HG03342 (cell line): ENCODE results near the gene ZNF70.
A peak's percentile ranks its signal among the peaks of the same experiment; 100 is the strongest.

Experiments
- ATAC-seq: cut with Tn5 transposase; IDR thresholded peaks from one replicate; pipeline ENCODE4 v1.9.1; 2021; ENCODE audit warnings: mild to moderate bottlenecking, moderate library complexity; ENCODE audit not compliant: unreplicated experiment

Gene ZNF70

GRCh38 chr22:23750714-23751440 is at the start of gene ZNF70:
Gene ZNF70, minus strand, starts transcription at chr22:23751112. Its CDS starts 5,972 bp downstream, at chr22:23745140.
- ATAC-seq: no peak

DNA sequence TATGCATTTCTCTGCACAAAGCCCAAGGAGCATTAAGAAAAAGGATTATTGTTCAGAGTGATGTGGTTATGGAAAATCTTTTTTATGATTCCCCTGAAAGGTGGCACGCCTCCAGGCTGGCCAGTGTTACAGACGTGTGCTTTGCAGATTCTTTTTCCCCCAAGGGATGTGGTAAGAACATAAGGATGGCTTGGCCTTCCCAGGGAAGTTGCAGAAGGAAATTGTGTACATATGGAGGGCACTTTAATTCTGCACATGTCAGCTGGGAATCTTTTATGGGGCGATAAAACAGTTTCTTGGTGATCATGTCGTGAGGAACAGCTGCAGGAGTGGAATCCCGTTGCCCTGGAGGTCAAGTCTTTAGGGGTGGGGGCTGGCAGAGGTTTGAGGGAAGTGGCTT is 45.5 kb upstream of the ZNF70 start:
- ATAC-seq: no peak

DNA sequence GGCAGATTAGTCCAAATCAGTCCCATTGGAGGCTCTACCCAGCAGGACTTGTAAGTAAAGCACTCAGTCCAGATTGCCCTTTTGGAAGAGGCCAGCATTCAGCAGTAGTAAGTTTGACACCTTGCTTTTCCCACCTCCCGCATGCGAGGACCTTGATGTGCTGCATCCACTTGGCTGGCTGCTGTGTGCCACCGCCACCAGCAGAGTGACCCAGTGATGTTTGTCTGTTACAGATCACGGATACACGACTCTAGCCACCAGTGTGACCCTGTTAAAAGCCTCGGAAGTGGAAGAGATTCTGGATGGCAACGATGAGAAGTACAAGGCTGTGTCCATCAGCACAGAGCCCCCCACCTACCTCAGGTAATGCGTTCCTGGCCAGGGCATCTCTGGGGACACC is 42.4 kb upstream of the ZNF70 start:
- no peak for ATAC-seq

GRCh38 chr22:23791738-23792645 is 41.1 kb upstream of the ZNF70 start:
- no peak for ATAC-seq

DNA sequence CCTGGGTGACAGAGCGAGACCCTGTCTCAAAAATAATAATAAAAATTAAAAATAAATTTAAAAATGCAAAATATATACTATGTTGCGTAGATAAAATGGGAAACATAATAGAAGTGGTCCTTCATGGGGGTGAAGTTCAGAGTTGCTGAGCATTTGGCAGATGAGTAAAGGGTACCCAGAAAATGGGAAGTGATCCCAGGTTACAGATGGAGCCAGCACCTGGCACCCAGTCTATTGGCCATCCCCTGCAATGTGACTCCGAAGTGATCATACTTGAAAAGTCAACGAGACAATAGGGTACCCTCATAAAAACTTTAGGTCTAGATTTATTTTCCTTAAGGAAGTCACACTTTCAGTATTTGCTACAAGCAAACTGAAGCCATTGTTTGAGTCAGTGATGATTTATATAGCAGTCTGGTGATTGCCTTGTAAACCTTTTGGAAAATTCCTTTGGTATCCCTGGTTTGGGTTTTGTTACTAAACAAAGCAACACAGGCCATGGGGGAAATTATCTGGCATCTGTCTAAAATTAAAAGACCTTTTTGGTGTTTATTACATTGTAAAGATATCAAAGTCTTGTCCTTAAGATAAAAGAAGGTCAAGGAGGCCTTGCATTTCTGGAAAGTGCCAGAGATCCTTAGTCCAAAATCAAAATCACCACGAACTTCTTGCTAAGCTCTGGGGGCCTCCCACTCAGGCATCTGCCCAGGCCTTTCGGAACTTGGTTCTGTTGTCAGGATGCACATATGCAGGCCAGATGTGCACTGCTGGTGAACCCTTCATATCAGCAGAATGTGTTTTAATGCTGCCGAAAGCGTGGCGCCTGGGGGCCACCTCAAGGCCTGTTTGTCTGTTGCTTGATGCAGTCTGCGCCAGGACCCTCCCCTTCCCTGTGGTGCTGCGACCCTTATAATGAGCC is 40.2 kb upstream of the ZNF70 start:
- ATAC-seq: no peak

GRCh38 chr22:23789638-23790037 is 38.7 kb upstream of the ZNF70 start:
- ATAC-seq: no peak

- no peak for ATAC-seq
These were observed 38.2 kb upstream of the ZNF70 start for GRCh38 chr22:23789121-23789520.

DNA sequence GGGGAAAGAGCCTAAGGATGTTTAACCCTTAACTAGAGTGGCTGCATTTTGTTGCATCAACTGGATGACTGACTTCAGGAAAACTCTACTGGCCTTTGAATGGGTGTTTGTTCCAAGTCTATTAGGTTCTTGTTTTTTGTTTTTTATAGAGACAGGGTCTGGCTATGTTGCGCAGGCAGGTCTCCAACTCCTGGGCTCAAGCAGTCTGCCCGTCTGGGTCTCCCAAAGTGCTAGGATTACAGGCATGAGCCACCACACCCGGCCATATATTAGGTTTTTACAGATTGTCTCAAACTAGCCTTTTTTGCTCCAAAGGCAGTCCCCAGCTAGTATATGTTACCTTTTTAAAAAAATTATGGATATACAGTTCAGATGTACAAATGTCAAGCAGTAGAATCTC is 37.0 kb upstream of the ZNF70 start:
- no peak for ATAC-seq

- no peak for ATAC-seq
These were observed 36.6 kb upstream of the ZNF70 start for GRCh38 chr22:23787600-23787896.

- peak; percentile 70 for ATAC-seq
These were observed 36.1 kb upstream of the ZNF70 start, which contains the start of gene SMARCB1 for GRCh38 chr22:23786752-23787599. Gene SMARCB1, plus strand, starts transcription at chr22:23786966. Its CDS starts 204 bp downstream, at chr22:23787170.

DNA sequence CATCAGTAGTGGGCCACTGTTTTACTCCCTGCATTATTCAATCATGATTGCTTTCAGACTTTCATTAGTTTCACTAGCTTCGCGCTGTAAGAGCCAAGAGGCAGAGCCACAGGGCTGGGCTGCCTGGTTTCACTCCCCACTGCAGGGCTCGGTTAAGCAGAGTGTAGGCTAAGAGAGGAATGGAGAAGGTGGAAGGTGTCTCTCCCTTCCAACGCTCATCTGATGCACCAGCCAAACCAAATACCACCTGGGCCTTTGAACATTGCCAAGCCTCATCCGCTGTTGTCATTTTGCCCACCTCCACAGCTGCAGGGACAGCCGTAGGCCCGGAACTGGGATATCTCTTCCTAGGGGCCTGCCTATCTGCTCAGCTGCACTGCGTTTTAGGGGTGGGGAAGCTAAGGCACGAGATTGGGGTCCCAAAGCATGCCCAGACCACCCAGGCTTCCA is 35.4 kb upstream of the ZNF70 start:
- no peak for ATAC-seq

GRCh38 chr22:23784215-23784732 is 33.4 kb upstream of the ZNF70 start:
- no peak for ATAC-seq

GRCh38 chr22:23783265-23784150 is 32.6 kb upstream of the ZNF70 start:
- ATAC-seq: no peak

DNA sequence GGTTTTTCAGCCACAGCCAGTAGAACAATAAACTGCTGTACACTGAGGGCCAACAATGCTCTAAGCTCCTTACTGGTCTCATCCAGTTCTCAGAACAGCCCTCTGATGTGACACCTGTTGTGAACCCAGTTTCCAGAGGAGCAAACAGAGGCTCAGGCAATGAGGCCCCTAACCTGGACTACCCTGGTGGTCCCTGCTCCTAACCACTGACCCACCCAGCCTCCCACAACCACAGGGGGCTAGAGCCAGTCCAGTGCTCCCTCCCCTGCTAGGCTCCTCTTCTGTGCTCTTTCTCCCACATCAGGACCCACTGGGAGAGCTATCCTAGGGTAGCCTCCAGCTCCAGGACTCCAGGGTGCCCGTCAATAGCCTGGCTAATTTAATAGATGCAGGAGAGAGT is 31.8 kb upstream of the ZNF70 start:
- ATAC-seq: no peak

- ATAC-seq: no peak
These were observed 31.3 kb upstream of the ZNF70 start for GRCh38 chr22:23782252-23782651.

- no peak for ATAC-seq
These were observed 30.7 kb upstream of the ZNF70 start for GRCh38 chr22:23781511-23782183.

GRCh38 chr22:23781065-23781464 is 30.2 kb upstream of the ZNF70 start:
- no peak for ATAC-seq

DNA sequence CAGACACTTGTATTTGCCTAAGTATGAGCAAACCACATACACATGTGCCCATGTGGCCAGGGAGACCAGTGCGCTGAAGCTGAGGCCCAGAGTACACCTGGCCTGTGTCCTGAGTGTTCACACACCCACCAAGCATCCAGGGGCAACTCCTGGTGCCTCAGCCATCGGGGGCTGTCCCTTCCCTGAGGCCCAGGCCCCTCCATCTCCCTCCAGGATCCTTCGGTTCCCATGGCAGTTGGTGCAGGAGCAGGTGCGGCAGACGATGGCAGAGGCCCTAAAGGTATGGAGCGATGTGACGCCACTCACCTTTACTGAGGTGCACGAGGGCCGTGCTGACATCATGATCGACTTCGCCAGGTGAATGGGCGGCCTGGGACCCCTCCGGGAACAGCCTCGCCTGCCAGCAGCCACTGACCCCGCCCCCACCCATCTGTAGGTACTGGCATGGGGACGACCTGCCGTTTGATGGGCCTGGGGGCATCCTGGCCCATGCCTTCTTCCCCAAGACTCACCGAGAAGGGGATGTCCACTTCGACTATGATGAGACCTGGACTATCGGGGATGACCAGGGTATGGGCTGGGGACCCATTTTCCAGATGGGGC is 29.3 kb upstream of the ZNF70 start:
- no peak for ATAC-seq
